H1 (cell line): ENCODE measurements around the gene BLNK. TPM values are rescaled to one million over a fixed set of nuclear protein-coding genes. Genes with fewer than 3 reads are reported as not detected.
A peak's percentile ranks its signal among the peaks of the same experiment; 100 is the strongest.
"Not testable (repeated sequence)": the region's sequence is repeated elsewhere in the genome, so short reads cannot be mapped to it uniquely, and the experiment has no call there.

Experiments
- CTCF ChIA-PET: fragments of 300-600 bp; sonication (Branson Sonifier 250); formaldehyde crosslinking; loops from one replicate; lab custom pipeline; 2021; ENCODE audit not compliant: partially characterized antibody; lab: Charles Lee
- POLR2A ChIA-PET: fragments of 300-600 bp; sonication (Branson Sonifier 250); formaldehyde crosslinking; loops from one replicate; lab custom pipeline; 2021; ENCODE audit warnings: inconsistent platforms; ENCODE audit not compliant: partially characterized antibody; lab: Charles Lee
- DNase-seq, 2 experiments: peaks; one replicate each; pipeline versions ENCODE4 v3.0.0 to v3.0.0-alpha.2; 2010 to 2022; ENCODE audit warnings: low spot score in 2 of 2, low read depth in 1 of 2, mixed read lengths in 1 of 2
- FAIRE-seq: peaks from 2 replicates; lab custom pipeline; 2011; peaks lifted over from hg19 to GRCh38; lab: Jason Lieb, UNC
- H2AFZ ChIP-seq: 2 replicates; pipeline ENCODE4 v1.8.1; 2012; ENCODE audit warnings: low read length, inconsistent platforms
- H2AK5ac ChIP-seq: 2 replicates; pipeline ENCODE4 v1.6.1; 2013; ENCODE audit warnings: low read depth, low read length
- H2BK120ac ChIP-seq: replicated peaks from 2 replicates; pipeline ENCODE3; 2013; ENCODE audit warnings: low read depth, low read length, inconsistent platforms
- H2BK12ac ChIP-seq: 2 replicates; pipeline ENCODE4 v1.6.1; 2013; ENCODE audit warnings: low read depth, low read length
- H2BK15ac ChIP-seq: 2 replicates; pipeline ENCODE4 v1.6.1; 2013; ENCODE audit warnings: low read length
- H2BK20ac ChIP-seq: 2 replicates; pipeline ENCODE4 v1.6.1; 2013; ENCODE audit warnings: low read length
- H2BK5ac ChIP-seq: 2 replicates; pipeline ENCODE4 v1.6.1; 2013; ENCODE audit warnings: low read depth, low read length
- H3K14ac ChIP-seq: 2 replicates; pipeline ENCODE4 v1.6.1; 2013; ENCODE audit warnings: inconsistent platforms; ENCODE audit not compliant: insufficient read length
- H3K18ac ChIP-seq: 2 replicates; pipeline ENCODE4 v1.6.1; 2013; ENCODE audit warnings: low read length; ENCODE audit errors: extremely low read depth
- H3K23ac ChIP-seq: 2 replicates; pipeline ENCODE4 v1.6.1; 2013; ENCODE audit warnings: inconsistent platforms; ENCODE audit not compliant: insufficient read length
- H3K23me2 ChIP-seq: 2 replicates; pipeline ENCODE4 v1.6.1; 2013; ENCODE audit warnings: low read depth, low read length
- H3K27ac ChIP-seq: 2 replicates; pipeline ENCODE4 v1.6.1; 2011; ENCODE audit warnings: low read depth, low read length, inconsistent platforms
- H3K27me3 ChIP-seq, 4 experiments: replicated peaks in 1 of 4; 1 replicate in 1 of 4; 2 replicates in 3 of 4; pipeline versions ENCODE4 v1.6.1 to v1.8.1; 2011 to 2013; ENCODE audit warnings: low read length in 3 of 4, mild to moderate bottlenecking in 3 of 4, inconsistent platforms in 2 of 4, mixed read lengths in 2 of 4, moderate library complexity in 1 of 4; ENCODE audit not compliant: control insufficient read depth in 3 of 4, insufficient read depth in 3 of 4; ENCODE audit errors: extremely low read depth in 1 of 4
- H3K36me3 ChIP-seq, 4 experiments: 2 replicates each; pipeline versions ENCODE4 v1.6.1 to v1.8.1; 2011 to 2013; ENCODE audit warnings: mild to moderate bottlenecking in 4 of 4, low read length in 3 of 4, moderate library complexity in 2 of 4, control low read depth in 1 of 4, inconsistent platforms in 1 of 4; ENCODE audit not compliant: insufficient read depth in 4 of 4, control insufficient read depth in 2 of 4
- H3K4ac ChIP-seq: replicated peaks from 2 replicates; pipeline ENCODE3; 2013; ENCODE audit warnings: low read length, low read depth, mixed read lengths, inconsistent platforms; ENCODE audit not compliant: insufficient read length
- H3K4me1 ChIP-seq, 4 experiments: replicated peaks in 1 of 4; 1 replicate in 1 of 4; 2 replicates in 3 of 4; pipeline versions ENCODE4 v1.6.1 to v1.8.1; 2011 to 2013; ENCODE audit warnings: low read length in 3 of 4, inconsistent platforms in 2 of 4, mixed read lengths in 1 of 4; ENCODE audit not compliant: insufficient read depth in 4 of 4, control insufficient read depth in 3 of 4
- H3K4me2 ChIP-seq, 2 experiments: 2 replicates each; pipeline versions ENCODE4 v1.6.1 to v1.8.1; 2011 to 2013; ENCODE audit warnings: low read depth in 2 of 2, low read length in 2 of 2, control low read depth in 1 of 2, inconsistent platforms in 1 of 2, mild to moderate bottlenecking in 1 of 2; ENCODE audit not compliant: insufficient read depth in 1 of 2
- H3K4me3 ChIP-seq, 4 experiments: fragments of 200-600, 300-600 bp in 1 of 4; sonication (generic), shearing (Covaris generic), sonication (Bioruptor Twin) in 1 of 4; 2 replicates each; pipeline versions ENCODE4 v1.5.1 to v1.8.1; 2011 to 2016; ENCODE audit warnings: low read length in 4 of 4, low read depth in 3 of 4, control low read depth in 2 of 4, inconsistent platforms in 2 of 4, mild to moderate bottlenecking in 2 of 4, mixed read lengths in 1 of 4, moderate library complexity in 1 of 4; ENCODE audit not compliant: insufficient read depth in 2 of 4; ENCODE audit errors: extremely low read depth in 1 of 4
- H3K56ac ChIP-seq: replicated peaks from 2 replicates; pipeline ENCODE3; 2013; ENCODE audit warnings: low read depth, mild to moderate bottlenecking, mixed read lengths, low read length, inconsistent platforms; ENCODE audit not compliant: insufficient read length
- H3K79me1 ChIP-seq: 2 replicates; pipeline ENCODE4 v1.6.1; 2013; ENCODE audit warnings: low read depth, low read length, control low read depth
- H3K79me2 ChIP-seq, 2 experiments: 2 replicates each; pipeline versions ENCODE4 v1.6.1 to v1.8.1; 2012 to 2013; ENCODE audit warnings: low read length in 2 of 2, mild to moderate bottlenecking in 2 of 2, inconsistent platforms in 1 of 2; ENCODE audit not compliant: insufficient read depth in 2 of 2, control insufficient read depth in 1 of 2
- H3K9ac ChIP-seq, 4 experiments: replicated peaks in 1 of 4; 1 replicate in 1 of 4; 2 replicates in 3 of 4; pipeline versions ENCODE4 v1.6.1 to v1.8.1; 2011 to 2013; ENCODE audit warnings: low read depth in 3 of 4, low read length in 3 of 4, control low read depth in 2 of 4, mild to moderate bottlenecking in 2 of 4, moderate library complexity in 2 of 4, inconsistent platforms in 1 of 4; ENCODE audit errors: extremely low read depth in 1 of 4
- H3K9me3 ChIP-seq, 2 experiments: 2 replicates each; pipeline versions ENCODE4 v1.6.1 to v1.8.1; 2012 to 2013; ENCODE audit warnings: mild to moderate bottlenecking in 2 of 2, moderate library complexity in 2 of 2, control low read depth in 1 of 2, inconsistent platforms in 1 of 2, low read depth in 1 of 2, low read length in 1 of 2, mixed read lengths in 1 of 2; ENCODE audit not compliant: insufficient read depth in 2 of 2
- H4K20me1 ChIP-seq, 2 experiments: replicated peaks in 1 of 2; 2 replicates each; pipeline versions ENCODE3 to v1.8.1; 2011 to 2013; ENCODE audit warnings: inconsistent platforms in 2 of 2, low read length in 2 of 2, mild to moderate bottlenecking in 1 of 2; ENCODE audit not compliant: insufficient read depth in 2 of 2, control insufficient read depth in 1 of 2
- H4K5ac ChIP-seq: 2 replicates; pipeline ENCODE4 v1.6.1; 2013; ENCODE audit warnings: low read length, low read depth, mixed read lengths, inconsistent platforms; ENCODE audit not compliant: insufficient read length
- H4K8ac ChIP-seq: 2 replicates; pipeline ENCODE4 v1.8.0; 2013; ENCODE audit warnings: mild to moderate bottlenecking, moderate library complexity, low read length, inconsistent platforms; ENCODE audit not compliant: insufficient read depth; ENCODE audit errors: extremely low read depth
- H4K91ac ChIP-seq: replicated peaks from 2 replicates; pipeline ENCODE3; 2013; ENCODE audit warnings: low read length, mixed read lengths, inconsistent platforms; ENCODE audit not compliant: insufficient read length
- CHD2 ChIP-seq: IDR thresholded peaks from 2 replicates; pipeline ENCODE4 v1.6.1; 2012; ENCODE audit warnings: low read length, improper control_type of control experiment
- HDAC2 ChIP-seq, 2 experiments: fragments of 300-600 bp in 1 of 2; sonication (generic) in 1 of 2; IDR thresholded peaks; 2 replicates each; pipeline ENCODE4 v1.6.1; 2011 to 2012; ENCODE audit warnings: low read depth in 2 of 2, low read length in 2 of 2, mild to moderate bottlenecking in 2 of 2, moderate library complexity in 2 of 2, borderline replicate concordance in 1 of 2, inconsistent platforms in 1 of 2
- KDM4A ChIP-seq: IDR thresholded peaks from one replicate; pipeline ENCODE4 v1.7.1; 2012; ENCODE audit warnings: low read depth, mild to moderate bottlenecking, moderate library complexity, low read length, inconsistent platforms; ENCODE audit not compliant: severe bottlenecking
- NANOG ChIP-seq: IDR thresholded peaks from 2 replicates; pipeline ENCODE4 v1.6.1; 2011; ENCODE audit warnings: low read length, low read depth, mild to moderate bottlenecking, inconsistent platforms; ENCODE audit not compliant: insufficient read depth, poor library complexity, severe bottlenecking
- POU5F1 ChIP-seq: IDR thresholded peaks from 2 replicates; pipeline ENCODE4 v1.6.1; 2011; ENCODE audit warnings: low read depth, mild to moderate bottlenecking, low read length, moderate library complexity
- SP1 ChIP-seq: IDR thresholded peaks from 2 replicates; pipeline ENCODE4 v1.6.1; 2011; ENCODE audit warnings: low read depth, low read length
- WGBS, 2 experiments: shearing (Covaris generic) in 1 of 2; methylation state at CpG; one replicate each; pipeline versions ENCODE4 v1.1.6 to v1.1.7; 2013 to 2015; ENCODE audit warnings: low lambda C conversion rate in 2 of 2, mixed read lengths in 2 of 2, inconsistent platforms in 1 of 2, low coverage in 1 of 2, missing lambda C conversion rate in 1 of 2; ENCODE audit not compliant: insufficient replicate concordance in 2 of 2, insufficient coverage in 1 of 2, insufficient read length in 1 of 2; ENCODE audit errors: extremely low coverage in 1 of 2, missing lambda C conversion rate in 1 of 2; 5-methylcytosine and 5-hydroxymethylcytosine counted together
- polyA plus RNA-seq, 7 experiments: library from polyadenylated mRNA; depleted of rRNA in 3 of 7; stranded (reverse) in 5 of 7; unstranded in 2 of 7; fragments of >200 nt in 5 of 7; fragments of 200-250 nt in 2 of 7; gene quantifications; 1 replicate in 5 of 7; 2 replicates in 1 of 7; 4 replicates in 1 of 7; pipeline versions ENCODE4 v1.2.1 to v1.2.3, GENCODE V29; 2011 to 2013; ENCODE audit warnings: missing spikeins in 2 of 7, mixed read lengths in 2 of 7
- total RNA-seq: library from RNA; stranded (reverse); fragmentation: NEBNext Ultra II Directional; extraction: Animal tissue kit (Norgen Biotek cat#: 25700); gene quantifications from 2 replicates; pipeline ENCODE4 v1.2.1, GENCODE V29; 2021

The BLNK gene
- total and polyA plus RNA-seq, 2 of the 8 experiments (the other 6 are each of a cell fraction or from before 2014, with no cell fraction given), result not detected

DNA sequence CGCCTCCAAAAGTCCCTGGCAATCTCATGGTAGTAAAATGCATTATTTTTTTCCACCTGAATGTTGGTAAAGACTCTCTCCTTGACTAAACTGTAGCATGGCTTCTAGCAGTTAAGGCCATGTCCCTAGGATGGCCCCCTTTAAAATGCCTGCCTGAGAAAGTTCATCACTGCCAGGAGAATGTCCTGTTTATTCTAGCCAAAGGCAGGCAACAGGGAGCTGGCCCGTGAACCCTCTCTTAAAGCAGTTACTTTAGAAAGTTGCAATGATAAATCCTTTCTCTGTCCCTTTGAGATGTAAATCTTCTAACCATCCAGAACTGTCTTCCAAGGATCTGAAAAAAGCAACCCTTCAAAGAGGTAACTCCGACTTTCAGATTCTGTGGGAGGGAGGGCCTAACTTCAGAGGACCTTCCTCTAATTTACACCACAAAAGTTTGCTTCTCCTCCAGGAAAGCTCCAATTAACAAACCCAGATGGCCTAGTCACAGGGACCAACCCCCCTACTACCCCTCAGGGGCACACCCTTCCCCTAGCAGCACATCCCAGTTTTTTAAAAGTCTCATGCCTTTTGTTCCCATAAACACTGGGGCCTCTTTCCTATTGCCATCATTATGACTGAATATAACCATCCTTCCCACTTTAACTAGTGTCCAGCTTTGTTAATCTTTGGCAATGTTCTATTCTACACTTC, 38.4 kb upstream of the BLNK start (continued):
- no peak for TF ChIP-seq KDM4A
- peak; percentile 74 for TF ChIP-seq SP1
- TF ChIP-seq CHD2, result 0 out of 2 replicates have a peak, but pooled peaks have one; percentile 3
- TF ChIP-seq HDAC2 (IDR thresholded peaks at IDR 0.05; ENCODE audit: borderline replicate concordance in 1 of 2, low read depth in 2 of 2, low read length in 2 of 2), result peak in 1 of 2 experiments; percentile 21; a peak in 1 of 4 replicates
- peak; percentile 86 for TF ChIP-seq NANOG
- TF ChIP-seq POU5F1, result 0 out of 2 replicates have a peak, but pooled peaks have one; percentile 7

DNA sequence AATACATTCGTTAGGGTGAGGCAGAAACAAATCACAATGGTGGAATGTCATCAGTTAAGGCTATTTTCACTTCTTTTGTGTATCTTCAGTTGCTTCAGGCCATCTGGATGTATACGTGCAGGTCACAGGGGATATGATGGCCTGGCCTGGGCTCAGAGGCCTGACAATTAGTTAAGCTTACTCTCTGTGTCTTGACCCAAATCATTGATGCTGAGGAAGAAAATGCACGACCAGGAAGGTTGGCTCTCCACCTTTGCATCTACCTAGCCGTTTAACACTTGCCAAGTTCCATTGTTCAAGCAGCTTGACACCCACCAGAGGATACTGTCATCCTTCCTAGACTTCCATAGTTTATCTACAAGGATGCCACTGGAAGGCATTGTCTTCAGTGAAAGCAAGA, 37.5 kb upstream of the BLNK start:
- Histone ChIP-seq H3K4me1 (peaks cover 3 to 30% (median 29%) of the 10 kb centered on the region in 4 experiments), H3K27ac (peak overlapping the region; percentile 69; the same call in 1 of the 2 replicates), H3K4ac (peak overlapping the region; percentile 2), H2BK20ac (peak overlapping the region; percentile 80), H3K18ac (peak overlapping the region; percentile 27), H2BK5ac (peak overlapping the region; percentile 68; the same call in 1 of the 2 replicates), H2BK120ac (peak overlapping the region; percentile 22), H3K4me2 (peak overlapping the region; percentile 46 to 52), H2BK12ac (peak overlapping the region; percentile 12), H4K5ac (peak overlapping the region; percentile 3), H3K4me3 (peak overlapping the region in 1 of 4 experiments; percentile 17; a peak in 1 of 8 replicates), H2AK5ac (peak overlapping the region; percentile 4; the same call in 1 of the 2 replicates), H4K91ac (peak overlapping the region; percentile 45)
- H3K23me2 ChIP-seq, H4K20me1 ChIP-seq, H3K79me2 ChIP-seq, H2BK15ac ChIP-seq, H3K27me3 ChIP-seq, H3K23ac ChIP-seq, H3K36me3 ChIP-seq, H3K14ac ChIP-seq, DNase-seq, H3K56ac ChIP-seq, H3K79me1 ChIP-seq, H4K8ac ChIP-seq, FAIRE-seq, H3K9ac ChIP-seq, H2AFZ ChIP-seq, H3K9me3 ChIP-seq: not testable (repeated sequence)
- 49% methylated on average over 4 of the region's 4 CpGs; no CpG with 5 or more reads in 1 of the 2 experiments for WGBS, 2 experiments
- POLR2A ChIA-PET, result interaction anchor here (1.4 to 1.6 kb wide), 3 partner anchors 10 to 14 kb away, joined by 4 to 9 read pairs (median 4); no protein-coding TSS in a partner anchor
- CTCF ChIA-PET, result interaction anchor here (0.8 to 3.3 kb wide), 9 partner anchors 9 to 80 kb away, joined by 3 to 22 read pairs (median 6); no protein-coding TSS in a partner anchor
